OCI-LY3 (cell line): ENCODE measurements around the gene ATG10.

Experiments used
- H2AFZ ChIP-seq: fragments of 200-600, 300-600 bp; shearing (Covaris generic); 2 replicates; pipeline ENCODE4 v1.6.0; 2014; ENCODE audit warnings: antibody characterized with exemption, low read depth, low read length
- H3K27ac ChIP-seq: fragments of 200-600, 300-600 bp; sonication (generic); 2 replicates; pipeline ENCODE4 v1.5.1; 2014; ENCODE audit warnings: mild to moderate bottlenecking, low read length, moderate library complexity, mixed read lengths
- H3K27me3 ChIP-seq: fragments of 200-600, 300-600 bp; sonication (generic); 2 replicates; pipeline ENCODE4 v1.6.1; 2014; ENCODE audit warnings: low read depth, low read length, mixed read lengths
- H3K36me3 ChIP-seq: fragments of 200-600, 300-600 bp; sonication (generic); replicated peaks from 2 replicates; pipeline ENCODE3; 2014; ENCODE audit warnings: low read depth, low read length, mixed read lengths
- H3K4me1 ChIP-seq: fragments of 300-600, 200-600 bp; sonication (generic); 2 replicates; pipeline ENCODE4 v1.6.1; 2014; ENCODE audit warnings: low read length, mixed read lengths
- H3K4me2 ChIP-seq: fragments of 200-600, 300-600 bp; sonication (generic); 2 replicates; pipeline ENCODE4 v1.6.1; 2014; ENCODE audit warnings: low read length, mixed read lengths
- H3K4me3 ChIP-seq: fragments of 300-600, 200-600 bp; sonication (generic); 2 replicates; pipeline ENCODE4 v1.5.1; 2014; ENCODE audit warnings: antibody characterized with exemption, mild to moderate bottlenecking, low read length, moderate library complexity
- H3K79me2 ChIP-seq: fragments of 300-600, 200-600 bp; shearing (Covaris generic); 2 replicates; pipeline ENCODE4 v1.6.1; 2014; ENCODE audit warnings: mild to moderate bottlenecking, low read length, mixed read lengths
- H3K9ac ChIP-seq: fragments of 300-600, 200-600 bp; shearing (Covaris generic); 2 replicates; pipeline ENCODE4 v1.6.0; 2014; ENCODE audit warnings: mild to moderate bottlenecking, low read length, moderate library complexity
- H3K9me3 ChIP-seq: fragments of 200-600, 300-600 bp; shearing (Covaris generic); 2 replicates; pipeline ENCODE4 v1.6.1; 2014; ENCODE audit warnings: low read length, mixed read lengths; ENCODE audit not compliant: insufficient read depth
- H4K20me1 ChIP-seq: fragments of 200-600, 300-600 bp; sonication (generic); 2 replicates; pipeline ENCODE4 v1.6.1; 2016; ENCODE audit warnings: low read length, mixed read lengths; ENCODE audit not compliant: insufficient read depth
- CTCF ChIP-seq: fragments of 200-600, 300-600 bp; sonication (generic); IDR thresholded peaks from 2 replicates; pipeline ENCODE4 v1.5.1; 2014; ENCODE audit warnings: antibody characterized with exemption, low read length, low read depth
- EZH2phosphoT487 ChIP-seq: fragments of 200-600 bp; shearing (Covaris generic); IDR thresholded peaks from 2 replicates; pipeline ENCODE4 v1.6.1; 2018; ENCODE audit warnings: antibody characterized with exemption, mixed run types, low read depth

Gene ATG10

DNA sequence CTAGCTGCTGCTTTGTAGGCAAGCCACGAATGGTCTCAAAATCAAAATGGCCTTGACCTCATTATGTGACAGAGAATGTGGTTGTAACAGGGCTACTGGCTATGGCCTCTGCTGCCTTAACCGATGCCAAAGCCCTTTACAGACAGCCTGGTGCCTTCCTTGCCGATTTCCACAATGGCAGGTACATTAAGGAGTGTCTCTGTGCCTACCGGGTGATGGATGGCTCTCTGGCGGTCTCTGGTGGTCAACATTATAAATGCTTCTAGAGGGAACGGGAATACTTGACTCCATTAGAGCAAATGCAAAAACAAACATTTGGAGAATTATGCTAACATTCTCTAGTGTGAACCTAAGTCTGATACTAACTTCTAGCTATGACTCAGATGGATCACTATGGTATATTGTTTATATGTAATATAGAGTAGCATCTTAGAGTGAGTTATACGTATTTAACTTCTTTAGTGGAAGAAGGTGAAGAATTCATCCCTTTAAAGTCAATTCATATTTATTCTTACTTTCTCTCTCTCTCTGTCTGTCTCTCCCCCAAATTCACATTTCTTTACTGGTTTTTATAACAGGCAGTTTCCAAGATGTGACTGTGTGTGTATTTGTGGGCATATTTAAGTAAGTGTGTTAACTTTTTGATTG, 253.8 kb downstream of the ATG10 start:
- no peak overlapping the region for H3K27ac ChIP-seq
- H3K27me3 ChIP-seq, result no peaks in the 10 kb centered on the region
- H2AFZ ChIP-seq, result 0 out of 2 replicates have a peak overlapping the region, but pooled peaks have one; percentile 54
- H4K20me1 ChIP-seq, result no peaks in the 10 kb centered on the region
- H3K9me3 ChIP-seq, result no peaks in the 10 kb centered on the region
- H3K79me2 ChIP-seq, result no peaks in the 10 kb centered on the region
- TF ChIP-seq CTCF, result peak; percentile 75
- TF ChIP-seq EZH2phosphoT487, result no peak
- no peak overlapping the region for H3K4me3 ChIP-seq
- no peaks in the 10 kb centered on the region for H3K36me3 ChIP-seq
- H3K4me1 ChIP-seq, result peaks cover 6% of the 10 kb centered on the region
- H3K9ac ChIP-seq, result no peak overlapping the region
- H3K4me2 ChIP-seq, result peak overlapping the region; percentile 46; the same call in 1 of the 2 replicates

DNA sequence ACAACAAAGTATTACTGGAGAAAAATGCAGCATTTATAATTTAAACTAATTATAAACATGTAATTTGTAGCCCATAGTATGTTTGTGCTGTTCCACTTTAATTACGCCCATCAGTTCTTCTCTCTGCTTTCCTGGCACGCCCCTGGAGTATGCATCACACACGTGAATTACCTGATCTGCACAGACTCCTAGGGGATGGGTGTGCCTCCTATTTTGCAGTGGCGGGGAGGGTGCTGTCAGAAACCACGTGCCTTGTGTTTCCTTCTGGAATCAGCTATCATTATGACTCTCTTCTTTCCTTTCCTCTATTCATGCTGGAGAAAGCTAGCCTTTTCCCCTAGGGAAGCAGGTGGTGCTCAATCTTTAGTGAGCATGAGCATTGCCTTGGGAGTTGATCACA, 263.1 kb downstream of the ATG10 start:
- Histone ChIP-seq H3K9me3 (no peaks in the 10 kb centered on the region), H3K27me3 (no peaks in the 10 kb centered on the region), H3K79me2 (no peaks in the 10 kb centered on the region), H4K20me1 (no peaks in the 10 kb centered on the region), H3K4me1 (no peaks in the 10 kb centered on the region), H2AFZ (no peak overlapping the region), H3K4me2 (no peak overlapping the region), H3K27ac (no peak overlapping the region), H3K36me3 (no peaks in the 10 kb centered on the region), H3K4me3 (no peak overlapping the region), H3K9ac (no peak overlapping the region)
- TF ChIP-seq CTCF, result no peak
- no peak for TF ChIP-seq EZH2phosphoT487

DNA sequence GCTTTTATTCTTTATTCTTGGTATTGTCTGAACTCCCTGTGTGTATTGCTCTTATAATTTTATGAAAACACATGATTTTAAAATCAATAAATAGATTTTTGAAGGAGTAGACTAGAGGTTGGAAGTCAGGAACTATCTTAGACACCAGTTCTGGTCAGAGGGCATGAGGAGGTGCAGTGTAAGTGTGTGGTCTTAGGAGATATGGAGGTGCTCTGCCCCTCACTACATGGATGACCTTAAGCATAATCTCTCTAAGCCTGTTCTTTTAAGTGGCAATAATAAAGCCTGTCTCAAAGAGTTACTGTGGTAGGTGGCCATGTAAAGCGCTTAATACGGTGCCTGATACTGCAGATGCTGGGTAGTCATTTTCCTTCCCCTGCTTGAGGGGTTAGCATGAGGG, 272.3 kb downstream of the ATG10 start:
- Histone ChIP-seq H4K20me1 (no peaks in the 10 kb centered on the region), H3K27me3 (no peaks in the 10 kb centered on the region), H3K27ac (no peak overlapping the region), H3K4me1 (peaks cover 6% of the 10 kb centered on the region), H3K79me2 (no peaks in the 10 kb centered on the region), H3K36me3 (peaks cover 9% of the 10 kb centered on the region), H3K9ac (no peak overlapping the region), H3K4me3 (no peak overlapping the region), H3K9me3 (peaks cover 9% of the 10 kb centered on the region; the same call in 1 of the 2 replicates), H3K4me2 (no peak overlapping the region), H2AFZ (no peak overlapping the region)
- TF ChIP-seq CTCF (no peak), EZH2phosphoT487 (no peak)

- Histone ChIP-seq H3K27me3 (no peaks in the 10 kb centered on the region), H4K20me1 (no peaks in the 10 kb centered on the region), H3K36me3 (peaks cover 9% of the 10 kb centered on the region), H3K4me3 (no peak overlapping the region), H3K9ac (no peak overlapping the region), H3K27ac (no peak overlapping the region), H3K4me2 (no peak overlapping the region), H3K79me2 (no peaks in the 10 kb centered on the region), H3K4me1 (peaks cover 5% of the 10 kb centered on the region), H3K9me3 (peaks cover 9% of the 10 kb centered on the region; the same call in 1 of the 2 replicates), H2AFZ (no peak overlapping the region)
- TF ChIP-seq EZH2phosphoT487 (no peak), CTCF (peak; percentile 46)
These were observed 273.2 kb downstream of the ATG10 start for GRCh38 chr5:82244854-82245635.
